Fibroblast of lung (primary cell): ENCODE measurements around the gene TTI1. TPM values are rescaled to one million over a fixed set of nuclear protein-coding genes. Genes with fewer than 3 reads are reported as not detected.

Source experiments
- DNase-seq, 2 donors: peaks; one replicate each; pipeline versions ENCODE4 v3.0.0 to v3.0.0-alpha.2; 2010; ENCODE audit warnings: low read depth in 2 of 2
- H2AFZ ChIP-seq: 2 replicates; pipeline ENCODE4 v1.5.1; 2012; ENCODE audit warnings: low read length, control low read depth, inconsistent platforms
- H3K27ac ChIP-seq: 2 replicates; pipeline ENCODE4 v1.5.1; 2011; ENCODE audit warnings: low read length, control low read depth; ENCODE audit not compliant: insufficient read depth
- H3K27me3 ChIP-seq: 2 replicates; pipeline ENCODE4 v1.5.1; 2011; ENCODE audit warnings: mild to moderate bottlenecking, low read length; ENCODE audit not compliant: control insufficient read depth, insufficient read depth
- H3K36me3 ChIP-seq: 2 replicates; pipeline ENCODE4 v1.5.1; 2011; ENCODE audit warnings: low read length; ENCODE audit not compliant: control insufficient read depth, insufficient read depth
- H3K4me1 ChIP-seq: 2 replicates; pipeline ENCODE4 v1.5.1; 2011; ENCODE audit warnings: low read length; ENCODE audit not compliant: control insufficient read depth, insufficient read depth; ENCODE audit errors: extremely low read depth
- H3K4me2 ChIP-seq: 2 replicates; pipeline ENCODE4 v1.5.1; 2011; ENCODE audit warnings: low read length, control low read depth; ENCODE audit not compliant: insufficient read depth; ENCODE audit errors: extremely low read depth
- H3K4me3 ChIP-seq, 4 experiments: fragments of 200-600 bp in 1 of 4; sonication (generic) in 1 of 4; replicated peaks in 1 of 4; 2 replicates each; pipeline ENCODE4 v1.5.1; 2011 to 2016; ENCODE audit warnings: low read length in 4 of 4, low read depth in 3 of 4, mild to moderate bottlenecking in 3 of 4, control low read depth in 2 of 4, inconsistent platforms in 1 of 4, mixed read lengths in 1 of 4; ENCODE audit not compliant: insufficient read depth in 1 of 4; ENCODE audit errors: control extremely low read depth in 1 of 4
- H3K79me2 ChIP-seq: 2 replicates; pipeline ENCODE4 v1.5.1; 2012; ENCODE audit warnings: mild to moderate bottlenecking, low read length, inconsistent platforms; ENCODE audit not compliant: control insufficient read depth, insufficient read depth
- H3K9ac ChIP-seq: 2 replicates; pipeline ENCODE4 v1.5.1; 2011; ENCODE audit warnings: mild to moderate bottlenecking, low read length, control low read depth; ENCODE audit not compliant: insufficient read depth
- H3K9me3 ChIP-seq: 2 replicates; pipeline ENCODE4 v1.5.1; 2012; ENCODE audit warnings: low read depth, low read length; ENCODE audit not compliant: control insufficient read depth, insufficient read depth
- H4K20me1 ChIP-seq: 2 replicates; pipeline ENCODE4 v1.5.1; 2011; ENCODE audit warnings: low read length; ENCODE audit not compliant: control insufficient read depth, insufficient read depth; ENCODE audit errors: extremely low read depth
- EZH2 ChIP-seq: IDR thresholded peaks from 2 replicates; pipeline ENCODE4 v1.5.1; 2012; ENCODE audit warnings: low read length, control low read depth, mild to moderate bottlenecking; ENCODE audit errors: missing control alignments
- polyA plus RNA-seq, 2 donors: library from polyadenylated mRNA; depleted of rRNA in 1 of 2; stranded (reverse) in 1 of 2; unstranded in 1 of 2; fragments of >200 nt; gene quantifications; 2 replicates each; pipeline ENCODE4 v1.2.1, GENCODE V29; 2011 to 2012; ENCODE audit warnings: missing spikeins in 1 of 2
- total RNA-seq: library from RNA; depleted of rRNA; stranded (reverse); fragments of >200 nt; gene quantifications from 2 replicates; pipeline ENCODE4 v1.2.1, GENCODE V29; 2014
- TF ChIP-seq, protein P1 (sequence below), 2 donors: IDR thresholded peaks in 1 of 2; conservative IDR thresholded peaks in 1 of 2; 1 replicate in 1 of 2; 2 replicates in 1 of 2; pipeline ENCODE4 v1.5.1; 2011 to 2012; ENCODE audit warnings: low read length in 2 of 2, control low read depth in 1 of 2, inconsistent platforms in 1 of 2, low read depth in 1 of 2, mild to moderate bottlenecking in 1 of 2

The TTI1 gene
- total and polyA plus RNA-seq, 2 donors (not counting 1 experiment from before 2014, with no cell fraction given): 12.6 to 20.0 TPM

DNA sequence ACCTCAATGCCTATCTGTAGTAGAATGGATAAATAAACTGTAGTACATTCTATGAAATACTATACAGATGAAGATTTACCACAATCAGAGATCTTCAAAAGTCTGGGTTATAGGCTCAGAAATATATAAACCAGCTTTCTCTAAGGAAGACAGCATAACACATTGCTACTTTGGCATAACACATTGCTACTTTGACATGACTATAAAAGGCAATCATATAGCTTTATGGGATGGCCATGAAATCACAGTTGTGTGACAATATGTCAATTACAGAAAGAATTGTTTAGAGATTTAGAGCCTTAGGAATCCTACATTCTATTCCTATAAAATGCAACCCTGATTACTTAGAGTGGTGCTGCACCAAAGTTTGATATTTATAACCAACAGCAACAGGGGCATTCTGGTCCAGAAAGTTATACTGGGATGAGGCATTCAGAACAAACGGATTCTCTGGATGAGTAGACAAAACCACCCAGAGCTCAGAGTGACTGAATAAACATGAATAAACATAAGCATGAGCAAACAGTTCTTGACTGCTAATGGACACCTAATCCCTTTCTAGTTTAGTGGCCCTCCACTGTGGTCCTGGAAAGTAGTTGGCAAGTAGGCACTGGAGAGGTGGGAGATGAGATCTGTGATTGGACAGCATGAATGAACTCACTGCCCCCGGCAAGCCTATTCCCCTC lies 12.0 kb downstream of the TTI1 start:
- H3K9me3 ChIP-seq: no peaks in the 10 kb centered on the region
- no peaks in the 10 kb centered on the region for H4K20me1 ChIP-seq
- peaks cover 20% of the 10 kb centered on the region for H3K79me2 ChIP-seq
- no peaks in the 10 kb centered on the region for H3K4me1 ChIP-seq
- H3K36me3 ChIP-seq: peaks cover 1% of the 10 kb centered on the region
- DNase-seq: no peak
- H3K4me2 ChIP-seq: no peak overlapping the region
- no peak for TF ChIP-seq EZH2
- TF ChIP-seq, protein P1, sequence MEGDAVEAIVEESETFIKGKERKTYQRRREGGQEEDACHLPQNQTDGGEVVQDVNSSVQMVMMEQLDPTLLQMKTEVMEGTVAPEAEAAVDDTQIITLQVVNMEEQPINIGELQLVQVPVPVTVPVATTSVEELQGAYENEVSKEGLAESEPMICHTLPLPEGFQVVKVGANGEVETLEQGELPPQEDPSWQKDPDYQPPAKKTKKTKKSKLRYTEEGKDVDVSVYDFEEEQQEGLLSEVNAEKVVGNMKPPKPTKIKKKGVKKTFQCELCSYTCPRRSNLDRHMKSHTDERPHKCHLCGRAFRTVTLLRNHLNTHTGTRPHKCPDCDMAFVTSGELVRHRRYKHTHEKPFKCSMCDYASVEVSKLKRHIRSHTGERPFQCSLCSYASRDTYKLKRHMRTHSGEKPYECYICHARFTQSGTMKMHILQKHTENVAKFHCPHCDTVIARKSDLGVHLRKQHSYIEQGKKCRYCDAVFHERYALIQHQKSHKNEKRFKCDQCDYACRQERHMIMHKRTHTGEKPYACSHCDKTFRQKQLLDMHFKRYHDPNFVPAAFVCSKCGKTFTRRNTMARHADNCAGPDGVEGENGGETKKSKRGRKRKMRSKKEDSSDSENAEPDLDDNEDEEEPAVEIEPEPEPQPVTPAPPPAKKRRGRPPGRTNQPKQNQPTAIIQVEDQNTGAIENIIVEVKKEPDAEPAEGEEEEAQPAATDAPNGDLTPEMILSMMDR (conservative IDR thresholded peaks at IDR 0.05 in 1 of 2, IDR thresholded peaks at IDR 0.05 in 1 of 2; ENCODE audit: low read depth in 1 of 2, low read length in 2 of 2): no peak
- H3K9ac ChIP-seq: no peak overlapping the region
- H3K27ac ChIP-seq: no peak overlapping the region
- H2AFZ ChIP-seq: no peak overlapping the region
- no peak overlapping the region for H3K4me3 ChIP-seq
- no peaks in the 10 kb centered on the region for H3K27me3 ChIP-seq

DNA sequence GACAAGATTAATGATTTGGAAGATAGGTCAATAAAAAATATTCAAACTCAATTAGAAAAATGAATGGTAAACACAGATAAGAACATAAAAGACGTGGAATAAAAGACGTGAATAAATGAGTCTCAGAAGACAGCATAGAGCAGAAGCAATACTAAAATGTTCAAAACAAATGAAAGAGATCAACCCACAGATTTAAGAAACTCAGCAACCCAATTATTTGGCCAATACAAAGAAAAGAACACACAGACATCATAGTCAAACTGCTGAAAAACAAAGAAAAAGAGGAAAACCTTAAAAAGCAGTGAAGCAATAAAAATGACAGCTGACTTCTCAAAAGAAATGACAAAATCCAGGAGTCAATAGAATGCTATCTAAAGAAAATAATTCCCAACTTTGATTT lies 14.9 kb downstream of the TTI1 start:
- Histone ChIP-seq H3K4me1 (no peaks in the 10 kb centered on the region), H3K27ac (no peak overlapping the region), H2AFZ (no peak overlapping the region), H3K36me3 (peaks cover 1% of the 10 kb centered on the region), H3K4me2 (no peak overlapping the region), H3K79me2 (peaks cover 12% of the 10 kb centered on the region), H3K4me3 (no peak overlapping the region), H3K9ac (no peak overlapping the region), H3K27me3 (no peaks in the 10 kb centered on the region), H3K9me3 (no peaks in the 10 kb centered on the region), H4K20me1 (no peaks in the 10 kb centered on the region)
- no peak for TF ChIP-seq EZH2
- TF ChIP-seq, protein P1 (conservative IDR thresholded peaks at IDR 0.05 in 1 of 2, IDR thresholded peaks at IDR 0.05 in 1 of 2; ENCODE audit: low read depth in 1 of 2, low read length in 2 of 2): no peak
- DNase-seq: no peak

DNA sequence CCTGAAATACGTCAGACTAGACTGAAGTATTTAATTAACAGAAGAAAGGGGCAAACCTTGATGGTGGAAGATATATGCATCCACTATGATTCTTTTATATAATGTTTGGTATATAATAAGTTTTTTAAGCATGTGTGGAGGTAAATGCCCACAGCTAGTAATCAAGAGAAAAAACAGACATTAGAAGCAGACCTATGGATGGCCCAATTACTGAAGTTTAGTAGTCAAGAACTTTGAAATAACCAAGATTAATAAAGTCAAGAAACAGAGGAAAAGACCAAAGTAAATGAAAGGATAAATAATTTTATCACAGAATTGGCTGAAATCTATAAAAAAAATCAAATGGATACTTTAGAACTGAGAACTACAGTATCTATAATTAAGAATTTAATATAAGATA lies 15.3 kb downstream of the TTI1 start:
- Histone ChIP-seq H3K79me2 (peaks cover 12% of the 10 kb centered on the region), H3K4me3 (no peak overlapping the region), H3K9me3 (no peaks in the 10 kb centered on the region), H3K27me3 (no peaks in the 10 kb centered on the region), H3K27ac (no peak overlapping the region), H3K4me1 (no peaks in the 10 kb centered on the region), H4K20me1 (no peaks in the 10 kb centered on the region), H2AFZ (no peak overlapping the region), H3K4me2 (no peak overlapping the region), H3K9ac (no peak overlapping the region), H3K36me3 (peaks cover 1% of the 10 kb centered on the region)
- no peak for DNase-seq
- no peak for TF ChIP-seq EZH2
- TF ChIP-seq, protein P1 (conservative IDR thresholded peaks at IDR 0.05 in 1 of 2, IDR thresholded peaks at IDR 0.05 in 1 of 2; ENCODE audit: low read depth in 1 of 2, low read length in 2 of 2): no peak
